Natural killer cell (primary cell): ENCODE data around the gene PFKFB2. TPM values are rescaled to one million over a fixed set of nuclear protein-coding genes. Genes with fewer than 3 reads are reported as not detected.

ENCODE experiments used
- ATAC-seq, 3 donors: fragments of 150-1000 bp in 2 of 3; fragments of 200-7000 bp in 1 of 3; cut with Tn5 transposase; 1 replicate in 1 of 3; 2 replicates in 2 of 3; pipeline ENCODE4 v1.10.0; 2021; ENCODE audit warnings: mild to moderate bottlenecking in 2 of 3, moderate library complexity in 2 of 3
- DNase-seq, 2 donors: peaks; one replicate each; pipeline versions ENCODE4 v3.0.0 to v3.0.0-alpha.2; 2013 to 2021; ENCODE audit warnings: mixed read lengths in 1 of 2
- H3K27ac ChIP-seq: one replicate; pipeline ENCODE4 v1.5.1; 2013; ENCODE audit warnings: mild to moderate bottlenecking, low read length
- H3K27me3 ChIP-seq: one replicate; pipeline ENCODE4 v1.6.1; 2013; ENCODE audit warnings: low read length; ENCODE audit not compliant: control insufficient read depth, insufficient read depth
- H3K36me3 ChIP-seq: one replicate; pipeline ENCODE4 v1.6.1; 2013; ENCODE audit warnings: low read length; ENCODE audit not compliant: control insufficient read depth, insufficient read depth
- H3K4me1 ChIP-seq: one replicate; pipeline ENCODE4 v1.6.1; 2013; ENCODE audit warnings: low read length; ENCODE audit not compliant: control insufficient read depth, insufficient read depth
- H3K4me3 ChIP-seq: one replicate; pipeline ENCODE4 v1.5.1; 2013; ENCODE audit warnings: low read length
- H3K9me3 ChIP-seq: one replicate; pipeline ENCODE4 v1.6.1; 2013; ENCODE audit warnings: low read length; ENCODE audit not compliant: control insufficient read depth, insufficient read depth
- H3K27ac Mint-ChIP-seq, 2 donors: one replicate each; pipeline ENCODE4 v1.8.0; 2022; ENCODE audit warnings: mild to moderate bottlenecking in 2 of 2, mixed read lengths in 2 of 2, moderate library complexity in 1 of 2
- H3K27me3 Mint-ChIP-seq, 2 donors: one replicate each; pipeline ENCODE4 v1.8.0; 2022; ENCODE audit warnings: low read depth in 2 of 2, mixed read lengths in 2 of 2
- H3K36me3 Mint-ChIP-seq: one replicate; pipeline ENCODE4 v1.8.0; 2022; ENCODE audit warnings: mixed read lengths
- H3K4me1 Mint-ChIP-seq, 2 donors: one replicate each; pipeline ENCODE4 v1.8.0; 2022; ENCODE audit warnings: mixed read lengths in 2 of 2
- H3K4me3 Mint-ChIP-seq: one replicate; pipeline ENCODE4 v1.8.0; 2022; ENCODE audit warnings: mild to moderate bottlenecking, moderate library complexity, mixed read lengths
- H3K9me3 Mint-ChIP-seq, 2 donors: one replicate each; pipeline ENCODE4 v1.8.0; 2022; ENCODE audit warnings: mixed read lengths in 2 of 2
- WGBS: methylation state at CpG from one replicate; pipeline ENCODE4 v1.1.7; 2013; ENCODE audit warnings: missing lambda C conversion rate; ENCODE audit not compliant: insufficient coverage; 5-methylcytosine and 5-hydroxymethylcytosine counted together
- intact Hi-C: fragments of 100-400 bp; cut with micrococcal nuclease; formaldehyde crosslinking; loops from one replicate; pipeline ENCODE4 v1.14.2; 2022
- total RNA-seq, 4 donors: library from RNA; stranded (reverse); fragments of 120-200 nt in 1 of 4; gene quantifications; one replicate each; pipeline versions ENCODE4 v1.2.3 to v1.2.4, GENCODE V29; 2013 to 2022
- TF ChIP-seq, protein P1 (sequence below): fragments of 200-600 bp; IDR thresholded peaks from one replicate; pipeline ENCODE4 v1.8.0; 2022; ENCODE audit warnings: antibody characterized with exemption

The PFKFB2 gene
- total RNA-seq, 3 donors from 2014 or later (not counting 1 experiment from before 2014, with no cell fraction given), result 5.3 to 8.5 (median 7.4) TPM

DNA sequence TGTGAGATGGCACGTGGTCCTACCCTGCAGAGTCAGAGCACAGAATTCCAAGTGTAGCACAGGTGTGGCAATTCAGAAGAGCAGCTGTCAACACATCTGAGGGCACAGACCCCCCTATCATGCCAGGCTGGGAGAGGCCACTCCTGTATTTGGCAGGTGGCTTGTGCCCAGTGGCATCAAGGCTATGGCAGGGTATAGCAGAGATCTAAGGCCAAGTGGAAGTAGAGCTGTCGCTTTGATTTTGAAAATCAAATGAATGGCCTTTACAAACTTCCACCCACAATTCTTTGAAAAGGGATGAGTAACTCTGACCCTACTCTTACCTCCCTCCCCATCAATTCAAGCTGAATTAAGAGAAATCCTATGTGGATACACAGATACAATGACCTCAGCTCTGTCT is 33.9 kb upstream of the PFKFB2 start:
- Mint-ChIP-seq H3K27ac (no peak overlapping the region), H3K4me1 (no peaks in the 10 kb centered on the region), H3K36me3 (no peaks in the 10 kb centered on the region)

DNA sequence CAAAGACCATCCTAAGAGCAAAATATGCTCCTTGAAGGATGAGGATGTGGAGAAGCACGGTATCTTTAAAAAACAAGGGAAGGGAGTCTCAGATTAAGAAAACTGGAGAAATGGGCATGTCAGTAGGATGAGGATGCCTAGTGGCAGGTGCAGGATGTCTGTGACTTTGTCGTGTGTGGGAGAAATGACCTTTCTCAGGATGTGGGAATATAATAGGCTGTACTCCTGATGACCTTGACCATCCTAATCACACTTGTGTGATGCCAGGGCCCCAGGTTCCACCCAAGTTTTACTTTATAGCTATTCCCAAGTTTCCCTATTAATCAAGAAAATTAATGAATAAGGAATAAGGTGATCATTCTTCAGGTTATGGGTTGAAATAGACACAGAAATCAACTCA is 33.4 kb upstream of the PFKFB2 start:
- ATAC-seq (no peak), DNase-seq (no peak)
- Mint-ChIP-seq H3K4me3 (no peak overlapping the region), H3K27ac (no peak overlapping the region), H3K27me3 (peaks cover 6 to 24% of the 10 kb centered on the region in 2 donors), H3K36me3 (no peaks in the 10 kb centered on the region), H3K4me1 (no peaks in the 10 kb centered on the region), H3K9me3 (no peaks in the 10 kb centered on the region)
- Histone ChIP-seq H3K27ac (no peak overlapping the region), H3K36me3 (no peaks in the 10 kb centered on the region), H3K4me3 (no peak overlapping the region), H3K27me3 (no peaks in the 10 kb centered on the region), H3K9me3 (no peaks in the 10 kb centered on the region), H3K4me1 (no peaks in the 10 kb centered on the region)
- WGBS, result 87% methylated on average over 2 of the region's 2 CpGs
- TF ChIP-seq, protein P1, sequence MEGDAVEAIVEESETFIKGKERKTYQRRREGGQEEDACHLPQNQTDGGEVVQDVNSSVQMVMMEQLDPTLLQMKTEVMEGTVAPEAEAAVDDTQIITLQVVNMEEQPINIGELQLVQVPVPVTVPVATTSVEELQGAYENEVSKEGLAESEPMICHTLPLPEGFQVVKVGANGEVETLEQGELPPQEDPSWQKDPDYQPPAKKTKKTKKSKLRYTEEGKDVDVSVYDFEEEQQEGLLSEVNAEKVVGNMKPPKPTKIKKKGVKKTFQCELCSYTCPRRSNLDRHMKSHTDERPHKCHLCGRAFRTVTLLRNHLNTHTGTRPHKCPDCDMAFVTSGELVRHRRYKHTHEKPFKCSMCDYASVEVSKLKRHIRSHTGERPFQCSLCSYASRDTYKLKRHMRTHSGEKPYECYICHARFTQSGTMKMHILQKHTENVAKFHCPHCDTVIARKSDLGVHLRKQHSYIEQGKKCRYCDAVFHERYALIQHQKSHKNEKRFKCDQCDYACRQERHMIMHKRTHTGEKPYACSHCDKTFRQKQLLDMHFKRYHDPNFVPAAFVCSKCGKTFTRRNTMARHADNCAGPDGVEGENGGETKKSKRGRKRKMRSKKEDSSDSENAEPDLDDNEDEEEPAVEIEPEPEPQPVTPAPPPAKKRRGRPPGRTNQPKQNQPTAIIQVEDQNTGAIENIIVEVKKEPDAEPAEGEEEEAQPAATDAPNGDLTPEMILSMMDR, result no peak
- intact Hi-C loops, result no loop called here

More for the DNA sequence above, 33.9 kb upstream of the PFKFB2 start:
- H3K27me3 ChIP-seq, result no peaks in the 10 kb centered on the region
- no peak overlapping the region for H3K27ac ChIP-seq
- Mint-ChIP-seq H3K4me3 (no peak overlapping the region), H3K27me3 (peaks cover 11 to 24% of the 10 kb centered on the region in 2 donors), H3K9me3 (no peaks in the 10 kb centered on the region)
- no peak overlapping the region for H3K4me3 ChIP-seq
- H3K36me3 ChIP-seq, result no peaks in the 10 kb centered on the region
- DNase-seq (no peak), ATAC-seq (no peak)
- WGBS, result 79% methylated on average over 2 of the region's 2 CpGs
- intact Hi-C loops, result no loop called here
- TF ChIP-seq, protein P1, result no peak
- H3K9me3 ChIP-seq, result no peaks in the 10 kb centered on the region
- H3K4me1 ChIP-seq, result no peaks in the 10 kb centered on the region

DNA sequence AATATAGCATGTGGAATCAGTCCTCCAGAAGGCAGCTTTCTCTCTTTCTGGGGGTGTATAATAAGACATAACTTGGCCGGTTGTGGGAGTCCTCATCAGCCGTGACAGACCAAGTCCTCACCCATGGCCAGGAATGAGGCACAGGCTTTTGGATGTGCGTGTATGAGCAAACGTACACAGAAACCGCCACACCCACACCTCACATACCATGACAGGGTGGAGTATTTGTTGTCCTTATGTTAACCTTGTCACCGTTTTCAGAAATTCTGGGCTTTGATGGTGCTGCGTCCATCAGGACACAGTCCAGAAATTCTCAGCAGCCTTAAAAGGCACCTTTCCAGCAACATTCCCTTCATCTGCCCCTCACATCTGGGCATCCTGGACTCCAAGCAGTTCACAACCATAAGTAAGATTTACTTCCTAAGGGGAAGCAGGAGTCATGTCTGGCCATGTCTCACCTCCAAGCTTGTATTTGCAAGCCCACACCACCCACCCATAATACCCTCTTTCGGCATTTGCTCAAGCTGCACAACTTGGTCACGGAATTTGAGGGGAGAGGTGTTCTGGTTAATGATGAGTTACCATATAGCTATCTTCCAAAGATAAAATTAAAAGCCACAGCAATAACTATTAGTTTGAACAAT is 32.9 kb upstream of the PFKFB2 start:
- Mint-ChIP-seq H3K4me1 (no peaks in the 10 kb centered on the region), H3K4me3 (no peak overlapping the region), H3K9me3 (no peaks in the 10 kb centered on the region), H3K36me3 (no peaks in the 10 kb centered on the region), H3K27me3 (peaks cover under 1 to 19% of the 10 kb centered on the region in 2 donors), H3K27ac (no peak overlapping the region)
- TF ChIP-seq, protein P1, result no peak
- H3K4me1 ChIP-seq, result no peaks in the 10 kb centered on the region
- intact Hi-C loops, result no loop called here
- H3K9me3 ChIP-seq, result no peaks in the 10 kb centered on the region
- no peak overlapping the region for H3K4me3 ChIP-seq
- 96% methylated on average over 5 of the region's 9 CpGs for WGBS
- H3K36me3 ChIP-seq, result no peaks in the 10 kb centered on the region
- no peak for ATAC-seq
- H3K27me3 ChIP-seq, result no peaks in the 10 kb centered on the region
- DNase-seq, result no peak
- H3K27ac ChIP-seq, result no peak overlapping the region

DNA sequence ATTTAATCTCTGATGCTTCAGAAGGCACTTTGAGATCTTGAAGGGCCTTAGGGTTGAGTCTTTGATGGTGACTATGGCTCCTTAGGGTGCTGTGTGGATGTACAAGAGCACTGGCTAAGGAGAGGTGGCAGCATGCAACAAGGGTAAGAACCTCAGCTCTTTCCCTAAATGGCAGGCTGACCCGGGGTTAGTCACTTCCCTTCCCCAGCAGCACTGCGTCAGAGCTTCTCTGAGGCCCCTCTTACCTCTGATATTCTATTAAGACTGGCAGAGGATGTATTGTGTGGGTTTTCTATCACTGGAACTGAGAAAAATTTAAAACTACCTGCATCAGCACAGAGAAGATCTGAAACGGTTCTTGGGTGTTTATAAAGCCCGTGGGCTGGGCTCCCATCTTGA is 32.4 kb upstream of the PFKFB2 start:
- intact Hi-C loops, result no loop called here
- Mint-ChIP-seq H3K4me3 (no peak overlapping the region), H3K9me3 (no peaks in the 10 kb centered on the region), H3K27ac (no peak overlapping the region), H3K4me1 (no peaks in the 10 kb centered on the region), H3K27me3 (peaks cover 0 to 19% of the 10 kb centered on the region in 2 donors), H3K36me3 (no peaks in the 10 kb centered on the region)
- DNase-seq (no peak), ATAC-seq (no peak)
- TF ChIP-seq, protein P1, result no peak
- no peak overlapping the region for H3K4me3 ChIP-seq
- no peaks in the 10 kb centered on the region for H3K36me3 ChIP-seq
- 66% methylated on average over 3 of the region's 4 CpGs for WGBS
- no peaks in the 10 kb centered on the region for H3K9me3 ChIP-seq
- no peaks in the 10 kb centered on the region for H3K27me3 ChIP-seq
- no peaks in the 10 kb centered on the region for H3K4me1 ChIP-seq
- no peak overlapping the region for H3K27ac ChIP-seq
